ENCODE results near the gene DGCR8.
"Not testable (repeated sequence)": the region's sequence is repeated elsewhere in the genome, so short reads cannot be mapped to it uniquely, and the experiment has no call there.

DGCR8 gene

GRCh38 chr22:20066617-20067383, 13.2 kb upstream of the DGCR8 start:
- DNase-seq (ENCODE audit: low read depth): no peak
- no peak overlapping the region for H3K4me3 ChIP-seq (ENCODE audit: control insufficient read depth, low read depth, low read length)
- no peak for TF ChIP-seq CTCF (IDR thresholded peaks at IDR 0.05; ENCODE audit: control insufficient read depth, insufficient read depth, low read depth, low read length, missing control alignments)

GRCh38 chr22:20067384-20067682, 12.7 kb upstream of the DGCR8 start:
- not testable (repeated sequence) for DNase-seq (ENCODE audit: low read depth); H3K4me3 ChIP-seq (ENCODE audit: control insufficient read depth, low read depth, low read length)

- no peak overlapping the region for H3K4me3 ChIP-seq (ENCODE audit: control insufficient read depth, low read depth, low read length)
- no peak for TF ChIP-seq CTCF (IDR thresholded peaks at IDR 0.05; ENCODE audit: control insufficient read depth, insufficient read depth, low read depth, low read length, missing control alignments)
- DNase-seq (ENCODE audit: low read depth): no peak
These were observed 11.4 kb upstream of the DGCR8 start for GRCh38 chr22:20068640-20069039.

- no peak overlapping the region for H3K4me3 ChIP-seq (ENCODE audit: control insufficient read depth, low read depth, low read length)
- DNase-seq (ENCODE audit: low read depth): no peak
- TF ChIP-seq CTCF (IDR thresholded peaks at IDR 0.05; ENCODE audit: control insufficient read depth, insufficient read depth, low read depth, low read length, missing control alignments): no peak
These were observed 10.6 kb upstream of the DGCR8 start for GRCh38 chr22:20069331-20070042.

- no peak for DNase-seq (ENCODE audit: low read depth)
- no peak overlapping the region for H3K4me3 ChIP-seq (ENCODE audit: control insufficient read depth, low read depth, low read length)
- no peak for TF ChIP-seq CTCF (IDR thresholded peaks at IDR 0.05; ENCODE audit: control insufficient read depth, insufficient read depth, low read depth, low read length, missing control alignments)
These were observed 8.5 kb upstream of the DGCR8 start for GRCh38 chr22:20071524-20071972.

- TF ChIP-seq CTCF (IDR thresholded peaks at IDR 0.05; ENCODE audit: control insufficient read depth, insufficient read depth, low read depth, low read length, missing control alignments): no peak
- no peak overlapping the region for H3K4me3 ChIP-seq (ENCODE audit: control insufficient read depth, low read depth, low read length)
- no peak for DNase-seq (ENCODE audit: low read depth)
These were observed 3.3 kb upstream of the DGCR8 start for GRCh38 chr22:20076627-20077172.

- TF ChIP-seq CTCF (IDR thresholded peaks at IDR 0.05; ENCODE audit: control insufficient read depth, insufficient read depth, low read depth, low read length, missing control alignments): no peak
- DNase-seq (ENCODE audit: low read depth): no peak
- H3K4me3 ChIP-seq (ENCODE audit: control insufficient read depth, low read depth, low read length): peak overlapping the region; percentile 73
These were observed 369 bp downstream of the DGCR8 start for GRCh38 chr22:20080445-20080775.
